GM18867 (cell line): ENCODE results near the gene SNCAIP.
"Not testable (repeated sequence)": the region's sequence is repeated elsewhere in the genome, so short reads cannot be mapped to it uniquely, and the experiment has no call there.

Source experiments
- ATAC-seq: cut with Tn5 transposase; IDR thresholded peaks from one replicate; pipeline ENCODE4 v1.9.1; 2021; ENCODE audit warnings: mild to moderate bottlenecking, moderate library complexity; ENCODE audit not compliant: unreplicated experiment

SNCAIP gene

DNA sequence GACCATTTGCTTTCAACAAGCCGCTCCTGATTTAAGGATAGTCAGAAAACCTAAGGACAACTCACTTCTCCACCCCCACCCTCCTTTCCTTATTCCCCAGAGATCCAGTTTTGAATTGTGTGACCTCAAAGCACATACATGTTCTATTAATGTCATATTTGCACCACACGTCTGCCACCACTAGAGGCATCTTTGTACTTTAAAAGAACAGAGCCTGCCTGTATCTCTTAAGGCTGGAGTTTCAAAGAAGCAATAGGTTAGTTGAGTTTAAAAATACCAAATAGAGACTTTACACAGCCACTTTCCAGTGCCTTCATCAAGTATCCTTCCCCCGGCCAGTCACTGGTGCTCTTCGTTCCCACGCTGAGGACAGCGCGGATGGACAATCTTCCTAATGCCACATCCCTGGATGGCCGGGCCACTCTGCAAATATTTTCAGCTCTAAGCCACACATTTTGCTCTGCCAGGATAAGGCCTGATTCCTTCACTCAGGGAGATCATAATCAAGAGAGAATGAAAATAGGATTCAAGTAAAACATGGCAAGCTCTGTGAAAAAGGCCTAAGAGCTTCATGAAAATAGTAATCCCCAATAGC lies 146.3 kb downstream of the SNCAIP start:
- ATAC-seq, result peak; percentile 73

DNA sequence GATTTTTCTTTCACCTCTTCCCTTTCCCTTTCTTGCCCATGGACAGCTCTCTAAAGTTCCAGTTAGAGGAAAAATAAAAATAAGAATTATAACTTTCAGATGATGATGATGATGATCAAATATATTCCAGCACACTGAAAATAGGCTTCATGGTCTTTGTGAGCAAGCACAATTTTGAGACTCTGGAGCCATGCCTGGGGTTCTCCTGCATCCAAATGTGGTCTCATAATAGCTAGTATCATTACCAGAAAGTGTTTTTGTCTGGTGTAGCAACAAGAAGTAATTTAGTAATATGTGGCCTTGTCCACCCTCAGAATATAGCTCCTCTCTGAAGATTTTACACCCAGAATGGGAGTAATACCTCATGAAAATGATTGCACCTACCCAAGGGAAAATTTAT lies 150.4 kb downstream of the SNCAIP start:
- ATAC-seq, result no peak

DNA sequence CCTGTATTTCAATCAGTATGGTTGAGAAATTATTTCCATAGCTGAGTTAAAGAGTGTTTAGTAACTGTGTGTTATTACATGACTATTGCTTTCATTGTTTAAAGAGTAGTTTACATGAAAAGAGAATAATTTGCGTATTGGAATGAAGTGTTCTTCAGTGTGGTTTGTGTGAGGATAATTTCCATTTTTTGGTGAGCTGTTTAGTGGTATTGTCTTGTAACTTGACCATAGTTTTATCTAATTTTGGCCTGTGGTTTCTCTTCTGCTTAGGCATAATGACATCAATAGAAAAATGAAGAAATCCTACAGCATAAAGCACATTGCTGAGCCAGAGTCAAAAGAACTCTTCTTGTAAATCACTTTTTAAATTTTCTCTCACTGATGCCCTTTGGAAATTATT lies 151.2 kb downstream of the SNCAIP start:
- ATAC-seq, result peak; percentile 88

GRCh38 chr5:122464191-122464590 lies 152.2 kb downstream of the SNCAIP start:
- no peak for ATAC-seq

DNA sequence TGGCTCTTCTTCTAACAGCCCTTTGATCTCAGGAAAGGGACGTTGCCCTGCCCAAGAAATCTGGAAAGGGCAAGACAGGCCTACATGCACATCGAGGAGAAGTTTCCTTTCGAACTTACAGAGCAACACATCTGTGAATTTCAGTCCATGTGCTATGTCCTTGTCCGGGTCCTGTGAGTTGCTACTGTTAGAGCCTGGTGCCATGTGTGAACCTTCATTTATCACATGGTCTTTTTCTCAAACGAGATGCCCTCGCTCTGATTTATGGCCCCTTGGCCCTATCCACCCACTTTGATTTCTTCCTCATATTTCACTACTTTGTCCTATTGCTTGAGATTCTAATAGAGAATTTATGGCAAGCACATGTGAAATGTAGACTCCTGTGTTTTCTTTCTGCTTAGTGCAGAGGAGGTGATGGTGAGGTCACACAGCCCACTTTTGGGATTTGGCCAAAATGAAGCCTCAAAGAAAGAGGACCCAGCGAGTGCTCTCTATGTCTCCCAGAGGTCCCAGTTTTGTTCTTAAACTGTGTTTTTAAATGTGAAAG lies 153.1 kb downstream of the SNCAIP start:
- no peak for ATAC-seq

GRCh38 chr5:122465994-122466393 lies 154.0 kb downstream of the SNCAIP start:
- ATAC-seq, result no peak

DNA sequence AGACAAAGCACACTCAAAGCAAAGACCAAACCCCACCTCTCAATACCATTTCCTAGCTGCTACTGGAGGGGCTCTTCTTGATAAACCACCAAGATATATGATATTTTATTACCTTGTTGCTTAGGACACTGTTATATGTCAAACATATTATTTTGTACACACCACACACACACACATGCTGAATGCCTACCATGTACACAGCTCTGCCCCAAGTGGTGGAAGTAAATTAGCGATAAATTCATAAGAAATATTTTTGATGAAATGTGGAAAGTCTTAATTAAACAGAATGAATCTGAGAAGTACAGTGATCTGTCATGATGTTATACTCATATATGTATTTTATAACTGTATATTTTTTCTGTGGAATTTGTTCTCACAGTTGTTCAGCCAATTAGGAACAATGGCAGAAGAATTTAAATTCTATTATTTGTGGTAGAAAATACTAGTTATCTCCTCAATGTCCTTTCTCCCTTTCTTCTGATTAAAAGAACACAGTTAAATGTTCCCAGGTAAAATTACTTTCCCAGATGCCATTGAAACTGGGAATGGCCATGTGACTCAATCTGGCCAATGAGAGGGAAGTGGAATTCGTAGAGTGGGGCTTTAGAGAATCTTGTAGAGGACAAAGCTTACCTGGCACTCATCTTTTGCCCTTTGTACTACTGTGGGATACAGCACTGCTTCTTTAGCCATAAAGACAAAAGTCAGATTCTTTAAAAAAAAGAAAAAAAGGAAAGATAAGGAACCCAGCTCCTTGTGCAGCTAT lies 156.5 kb downstream of the SNCAIP start:
- no peak for ATAC-seq

DNA sequence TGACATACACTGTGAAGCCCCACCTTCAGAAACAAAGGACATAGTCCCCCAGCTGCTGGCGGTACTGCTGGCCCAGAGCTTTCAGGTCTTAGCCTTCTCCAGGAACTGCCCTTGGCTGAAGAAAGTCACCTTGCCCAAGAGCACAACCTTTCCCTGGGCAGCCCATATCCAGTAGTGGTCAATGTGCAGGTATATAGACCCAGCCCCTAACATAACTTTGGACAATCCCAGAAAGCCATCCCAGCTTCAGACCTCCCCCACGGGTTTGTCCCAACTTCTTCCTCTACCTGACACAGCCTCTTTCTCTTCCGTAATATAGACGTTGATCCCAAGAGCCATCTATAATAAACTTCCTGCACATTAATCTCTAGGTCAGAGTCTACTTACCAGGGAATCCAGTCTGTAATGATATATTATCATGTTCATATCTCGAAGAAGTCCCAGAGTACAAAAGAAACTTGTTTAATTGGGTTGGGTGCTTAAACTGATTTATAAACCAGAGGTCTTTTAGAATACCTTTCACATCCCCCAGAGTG lies 157.4 kb downstream of the SNCAIP start:
- no peak for ATAC-seq

DNA sequence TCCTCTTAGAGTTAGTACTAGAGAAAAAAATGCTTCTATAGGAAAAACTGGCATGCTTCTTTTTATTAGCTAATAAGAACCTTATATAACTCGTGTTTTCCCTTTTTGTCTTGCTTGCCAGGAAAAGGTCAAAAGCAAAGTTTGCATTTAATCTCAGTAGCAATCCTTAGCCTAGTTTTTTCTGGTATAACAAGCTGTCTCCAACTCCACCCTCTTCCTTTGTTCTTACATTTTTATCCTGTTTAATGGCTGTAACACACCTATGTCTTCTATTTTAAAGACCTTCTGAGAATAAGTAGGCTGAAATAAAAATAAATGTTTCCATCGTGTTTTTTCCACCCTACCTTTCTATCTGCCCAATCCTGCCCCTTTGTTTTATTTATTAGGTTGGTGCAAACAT lies 158.3 kb downstream of the SNCAIP start:
- no peak for ATAC-seq

- no peak for ATAC-seq
Observed at GRCh38 chr5:122471031-122471751, 159.2 kb downstream of the SNCAIP start.

- no peak for ATAC-seq
Observed at GRCh38 chr5:122471752-122472061, 159.7 kb downstream of the SNCAIP start.

- ATAC-seq, result no peak
Observed at GRCh38 chr5:122473138-122473843, 161.3 kb downstream of the SNCAIP start.

- no peak for ATAC-seq
Observed at GRCh38 chr5:122473941-122474340, 161.9 kb downstream of the SNCAIP start.

GRCh38 chr5:122478741-122479442 lies 166.9 kb downstream of the SNCAIP start:
- no peak for ATAC-seq

GRCh38 chr5:122480146-122480545 lies 168.1 kb downstream of the SNCAIP start:
- no peak for ATAC-seq

DNA sequence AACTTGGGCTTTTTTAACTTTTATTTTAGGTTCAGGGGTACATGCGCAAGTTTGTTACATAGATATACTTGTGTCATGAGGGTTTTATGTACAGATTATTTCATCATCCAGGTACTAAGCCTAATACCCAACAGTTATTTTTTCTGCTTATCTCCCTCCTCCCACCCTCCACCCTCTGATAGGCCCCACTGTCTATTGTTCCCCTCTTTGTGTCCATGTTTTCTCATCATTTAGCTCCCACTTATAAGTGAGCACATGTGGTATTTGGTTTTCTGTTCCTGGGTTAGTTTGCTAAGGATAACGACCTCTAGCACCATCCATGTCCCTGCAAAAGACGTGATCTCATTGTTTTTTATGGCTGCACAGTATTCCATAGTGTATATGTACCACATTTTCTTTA lies 172.1 kb downstream of the SNCAIP start:
- ATAC-seq, result no peak

GRCh38 chr5:122485226-122485625 lies 173.2 kb downstream of the SNCAIP start:
- no peak for ATAC-seq

DNA sequence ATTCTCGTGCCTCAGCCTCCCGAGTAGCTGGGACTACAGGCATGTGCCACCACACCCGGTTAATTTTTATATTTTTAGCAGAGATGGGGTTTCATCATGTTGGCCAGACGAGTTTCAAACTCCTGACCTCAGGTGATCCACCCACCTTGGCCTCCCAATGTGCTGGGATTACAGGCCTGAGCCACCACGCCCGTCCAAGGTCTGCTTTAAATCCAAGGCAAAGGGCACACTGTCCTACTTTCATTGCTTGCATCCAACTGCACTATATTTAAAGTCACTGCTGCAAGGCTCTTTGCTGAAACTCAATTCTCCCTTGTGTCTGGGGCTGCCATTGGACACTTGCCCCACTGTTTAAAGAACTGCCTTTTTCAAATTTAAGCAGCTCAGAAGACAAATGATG lies 174.6 kb downstream of the SNCAIP start:
- not testable (repeated sequence) for ATAC-seq

GRCh38 chr5:122490718-122491117 lies 178.7 kb downstream of the SNCAIP start:
- ATAC-seq, result no peak

GRCh38 chr5:122492675-122493074 lies 180.6 kb downstream of the SNCAIP start:
- no peak for ATAC-seq
